H9 (cell line): ENCODE results near the gene DNAJC17. TPM values are rescaled to one million over a fixed set of nuclear protein-coding genes. Genes with fewer than 3 reads are reported as not detected.
A peak's percentile ranks its signal among the peaks of the same experiment; 100 is the strongest.

ENCODE experiments used
- DNase-seq: peaks from one replicate; pipeline ENCODE4 v3.0.0-alpha.2; 2017
- H2AFZ ChIP-seq: one replicate; pipeline ENCODE4 v1.6.1; 2013; ENCODE audit warnings: mild to moderate bottlenecking, low read length, control low read depth, moderate library complexity
- H2AK5ac ChIP-seq: 2 replicates; pipeline ENCODE4 v1.6.1; 2013; ENCODE audit warnings: low read length, control low read depth, mixed read lengths; ENCODE audit not compliant: insufficient read length
- H2BK120ac ChIP-seq: one replicate; pipeline ENCODE4 v1.6.1; 2013; ENCODE audit warnings: low read depth, mild to moderate bottlenecking, low read length, control low read depth, inconsistent platforms; ENCODE audit not compliant: poor library complexity, severe bottlenecking
- H2BK12ac ChIP-seq: 2 replicates; pipeline ENCODE4 v1.6.1; 2013; ENCODE audit warnings: low read length, control low read depth, mixed read lengths, low read depth; ENCODE audit not compliant: insufficient read length
- H2BK15ac ChIP-seq: 2 replicates; pipeline ENCODE4 v1.6.1; 2013; ENCODE audit warnings: low read depth, low read length, control low read depth
- H2BK20ac ChIP-seq: one replicate; pipeline ENCODE4 v1.6.1; 2013; ENCODE audit warnings: low read depth, mild to moderate bottlenecking, low read length, control low read depth, inconsistent platforms; ENCODE audit not compliant: poor library complexity, severe bottlenecking
- H2BK5ac ChIP-seq: 2 replicates; pipeline ENCODE4 v1.6.1; 2013; ENCODE audit warnings: low read length, control low read depth, mixed read lengths; ENCODE audit not compliant: insufficient read length
- H3K14ac ChIP-seq: 2 replicates; pipeline ENCODE4 v1.6.1; 2013; ENCODE audit warnings: low read length, control low read depth; ENCODE audit not compliant: insufficient read depth
- H3K18ac ChIP-seq: 2 replicates; pipeline ENCODE4 v1.6.1; 2013; ENCODE audit warnings: low read depth, mild to moderate bottlenecking, mixed read lengths, low read length, control low read depth; ENCODE audit not compliant: insufficient read length
- H3K23ac ChIP-seq: 2 replicates; pipeline ENCODE4 v1.6.1; 2013; ENCODE audit warnings: low read length, control low read depth, mixed read lengths, low read depth; ENCODE audit not compliant: insufficient read length
- H3K23me2 ChIP-seq: 2 replicates; pipeline ENCODE4 v1.6.1; 2013; ENCODE audit warnings: low read depth, mild to moderate bottlenecking, mixed read lengths, low read length, control low read depth; ENCODE audit not compliant: insufficient read length, poor library complexity, severe bottlenecking
- H3K27ac ChIP-seq: 2 replicates; pipeline ENCODE4 v1.5.1; 2013; ENCODE audit warnings: low read length, control low read depth, mixed read lengths, low read depth; ENCODE audit not compliant: insufficient read length
- H3K27me3 ChIP-seq: 2 replicates; pipeline ENCODE4 v1.6.1; 2013; ENCODE audit warnings: low read length, control low read depth, inconsistent platforms; ENCODE audit not compliant: insufficient read depth
- H3K4ac ChIP-seq: 2 replicates; pipeline ENCODE4 v1.6.1; 2013; ENCODE audit warnings: low read depth, mild to moderate bottlenecking, control low read depth, inconsistent platforms, low read length, moderate library complexity
- H3K4me1 ChIP-seq: 2 replicates; pipeline ENCODE4 v1.6.1; 2013; ENCODE audit warnings: low read length, control low read depth, inconsistent platforms; ENCODE audit not compliant: insufficient read depth
- H3K4me2 ChIP-seq: 2 replicates; pipeline ENCODE4 v1.6.1; 2013; ENCODE audit warnings: low read length, control low read depth, mixed read lengths; ENCODE audit not compliant: insufficient read length, insufficient read depth
- H3K56ac ChIP-seq: 2 replicates; pipeline ENCODE4 v1.6.1; 2013; ENCODE audit warnings: low read depth, mild to moderate bottlenecking, mixed read lengths, low read length, control low read depth; ENCODE audit not compliant: insufficient read length
- H3K79me1 ChIP-seq: 2 replicates; pipeline ENCODE4 v1.6.1; 2013; ENCODE audit warnings: low read depth, mild to moderate bottlenecking, moderate library complexity, low read length, control low read depth, inconsistent platforms; ENCODE audit not compliant: insufficient read depth, poor library complexity, severe bottlenecking
- H3K79me2 ChIP-seq: 2 replicates; pipeline ENCODE4 v1.6.1; 2013; ENCODE audit warnings: low read length, control low read depth, inconsistent platforms; ENCODE audit not compliant: insufficient read depth
- H3K9ac ChIP-seq: 2 replicates; pipeline ENCODE4 v1.6.1; 2013; ENCODE audit warnings: low read length, control low read depth, mixed read lengths; ENCODE audit not compliant: insufficient read length; ENCODE audit errors: extremely low read depth
- H3K9me3 ChIP-seq: one replicate; pipeline ENCODE4 v1.6.1; 2013; ENCODE audit warnings: low read depth, low read length, inconsistent platforms; ENCODE audit not compliant: control insufficient read depth
- H3T11ph ChIP-seq: one replicate; pipeline ENCODE4 v1.6.1; 2013; ENCODE audit warnings: mild to moderate bottlenecking, low read length, control low read depth, inconsistent platforms
- H4K20me1 ChIP-seq: one replicate; pipeline ENCODE4 v1.6.1; 2013; ENCODE audit not compliant: control insufficient read depth, insufficient read length, insufficient read depth
- H4K5ac ChIP-seq: 2 replicates; pipeline ENCODE4 v1.6.1; 2013; ENCODE audit warnings: low read depth, mild to moderate bottlenecking, mixed read lengths, low read length, control low read depth; ENCODE audit not compliant: insufficient read length
- H4K8ac ChIP-seq: replicated peaks from 2 replicates; pipeline ENCODE4 v1.6.1; 2013; ENCODE audit warnings: low read length, control low read depth, mixed read lengths, low read depth; ENCODE audit not compliant: insufficient read length
- H4K91ac ChIP-seq: 2 replicates; pipeline ENCODE4 v1.6.1; 2013; ENCODE audit warnings: low read depth, mild to moderate bottlenecking, moderate library complexity, mixed read lengths, low read length, control low read depth; ENCODE audit not compliant: insufficient read length
- H3K27ac Mint-ChIP-seq, 3 experiments: 2 replicates in 2 of 3; 3 replicates in 1 of 3; pipeline ENCODE4 v1.8.0; 2020 to 2021; ENCODE audit warnings: mixed read lengths in 3 of 3, mild to moderate bottlenecking in 1 of 3, moderate library complexity in 1 of 3
- H3K27me3 Mint-ChIP-seq: 2 replicates; pipeline ENCODE4 v1.8.0; 2021; ENCODE audit warnings: low read depth, mild to moderate bottlenecking, moderate library complexity, mixed read lengths
- H3K36me3 Mint-ChIP-seq, 3 experiments: 2 replicates in 2 of 3; 3 replicates in 1 of 3; pipeline ENCODE4 v1.8.0; 2020 to 2021; ENCODE audit warnings: low read depth in 3 of 3, mixed read lengths in 3 of 3; ENCODE audit not compliant: insufficient read depth in 1 of 3
- H3K4me1 Mint-ChIP-seq, 2 experiments: 2 replicates each; pipeline ENCODE4 v1.8.0; 2020; ENCODE audit warnings: mixed read lengths in 2 of 2
- H3K4me3 Mint-ChIP-seq, 2 experiments: 2 replicates in 1 of 2; 3 replicates in 1 of 2; pipeline ENCODE4 v1.8.0; 2020 to 2021; ENCODE audit warnings: mild to moderate bottlenecking in 2 of 2, mixed read lengths in 2 of 2, moderate library complexity in 1 of 2
- H3K9me3 Mint-ChIP-seq, 2 experiments: 2 replicates in 1 of 2; 3 replicates in 1 of 2; pipeline ENCODE4 v1.8.0; 2020; ENCODE audit warnings: mild to moderate bottlenecking in 2 of 2, mixed read lengths in 2 of 2, moderate library complexity in 1 of 2
- CTCF ChIP-seq: fragments of 200-600 bp; sonication (generic); conservative IDR thresholded peaks from 3 replicates; pipeline ENCODE4 v1.8.0; 2021; ENCODE audit warnings: antibody characterized with exemption, mild to moderate bottlenecking
- WGBS: extraction: QIAGEN DNeasy Blood & Tissue Kit; methylation state at CpG from one replicate; pipeline ENCODE4 v1.1.7; 2013; ENCODE audit warnings: missing lambda C conversion rate, low lambda C conversion rate, mixed read lengths; ENCODE audit not compliant: insufficient read length; ENCODE audit errors: extremely low coverage; 5-methylcytosine and 5-hydroxymethylcytosine counted together
- total RNA-seq: library from RNA; stranded (reverse); gene quantifications from 2 replicates; pipeline ENCODE4 v1.2.1, GENCODE V29; 2021

Gene DNAJC17
- total RNA-seq, 1 experiment from 2014 or later, result 38.3 TPM

GRCh38 chr15:40787991-40788390 lies 19.3 kb downstream of the DNAJC17 start:
- Histone ChIP-seq H3K14ac (no peak overlapping the region), H3K23ac (no peak overlapping the region), H3K27me3 (no peaks in the 10 kb centered on the region), H2BK15ac (no peak overlapping the region), H4K20me1 (no peaks in the 10 kb centered on the region), H2BK20ac (no peak overlapping the region), H3K23me2 (no peaks in the 10 kb centered on the region), H3K56ac (no peak overlapping the region), H4K5ac (no peak overlapping the region), H3K4me1 (peaks cover 9% of the 10 kb centered on the region; the same call in 1 of the 2 replicates), H3K4me2 (peak overlapping the region; percentile 43), H2BK120ac (no peak overlapping the region), H2BK5ac (no peak overlapping the region), H4K8ac (no peak overlapping the region), H3K9me3 (no peaks in the 10 kb centered on the region), H2AFZ (no peak overlapping the region), H3K79me1 (peaks cover 4% of the 10 kb centered on the region), H3K9ac (no peak overlapping the region), H2AK5ac (no peak overlapping the region), H2BK12ac (peak overlapping the region; percentile 3), H3K4ac (no peak overlapping the region), H3T11ph (no peak overlapping the region), H4K91ac (no peak overlapping the region), H3K18ac (no peak overlapping the region), H3K27ac (no peak overlapping the region), H3K79me2 (no peaks in the 10 kb centered on the region)
- TF ChIP-seq CTCF, result no peak
- no CpG with 5 or more reads among the region's 6 CpGs for WGBS
- H3K27me3 Mint-ChIP-seq, result no peaks in the 10 kb centered on the region
- DNase-seq, result no peak
- H3K27ac Mint-ChIP-seq, result peak overlapping the region in 2 of 3 experiments; percentile 59 to 89; a peak in 4 of 7 replicates
- H3K4me1 Mint-ChIP-seq, result peaks cover 43 to 48% of the 10 kb centered on the region in 2 experiments
- peaks cover 6 to 14% (median 10%) of the 10 kb centered on the region in 3 experiments; a peak in 5 of 7 replicates for H3K36me3 Mint-ChIP-seq
- H3K9me3 Mint-ChIP-seq, result no peaks in the 10 kb centered on the region
- H3K4me3 Mint-ChIP-seq, result peak overlapping the region in 1 of 2 experiments; percentile 63; a peak in 1 of 5 replicates
